ENCODE results near the gene EIF2B1. TPM values are rescaled to one million over a fixed set of nuclear protein-coding genes. Genes with fewer than 3 reads are reported as not detected.

EIF2B1 gene
- total RNA-seq, 1 experiment from 2014 or later = 59.8 TPM

DNA sequence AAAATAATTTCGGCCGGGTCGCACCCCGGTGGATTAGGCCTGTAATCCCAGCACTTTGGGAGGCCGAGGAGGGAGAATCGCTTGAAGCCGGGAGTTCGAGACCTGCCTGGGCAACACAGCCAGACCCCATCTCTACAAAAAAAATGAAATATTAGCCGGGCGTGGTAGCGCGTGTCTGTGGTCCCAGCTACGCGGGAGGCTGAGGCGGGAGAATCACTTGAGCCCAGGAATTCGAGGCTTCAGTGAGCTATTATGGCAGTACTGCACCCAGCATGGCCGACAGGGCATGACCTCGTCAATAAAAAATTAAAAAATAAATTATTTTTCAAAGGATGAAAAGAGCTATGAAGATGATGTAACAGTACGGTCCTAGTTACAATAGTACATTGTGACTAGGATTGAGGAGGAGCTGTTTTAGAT, 666 bp upstream of the EIF2B1 start:
- H2AFZ ChIP-seq (ENCODE audit: low read length) = no peak overlapping the region
- H3K27ac Mint-ChIP-seq = peak overlapping the region; percentile 98 to 99 (median 99); a peak in 6 of 7 replicates
- no peaks in the 10 kb centered on the region for H3K27me3 ChIP-seq (ENCODE audit: insufficient read depth, low read length)
- no peaks in the 10 kb centered on the region for H4K20me1 ChIP-seq (ENCODE audit: control insufficient read depth, insufficient read depth, insufficient read length)
- H3K4me2 ChIP-seq (ENCODE audit: insufficient read depth, insufficient read length, low read length) = peak overlapping the region; percentile 89
- H3K14ac ChIP-seq (ENCODE audit: insufficient read depth, low read length) = no peak overlapping the region
- peak overlapping the region; percentile 94 for H3K9ac ChIP-seq (ENCODE audit: extremely low read depth, insufficient read length, low read length)
- H3K4me1 ChIP-seq (ENCODE audit: insufficient read depth, low read length) = no peaks in the 10 kb centered on the region
- H4K5ac ChIP-seq (ENCODE audit: insufficient read length, low read depth, low read length) = peak overlapping the region; percentile 45
- H3K18ac ChIP-seq (ENCODE audit: insufficient read length, low read depth, low read length) = peak overlapping the region; percentile 84
- no peak overlapping the region for H2BK20ac ChIP-seq (ENCODE audit: low read depth, low read length, poor library complexity, severe bottlenecking)
- no peaks in the 10 kb centered on the region for H3K79me1 ChIP-seq (ENCODE audit: insufficient read depth, low read depth, low read length, poor library complexity, severe bottlenecking)
- H2BK15ac ChIP-seq (ENCODE audit: low read depth, low read length) = no peak overlapping the region
- no peak overlapping the region for H4K8ac ChIP-seq (replicated peaks; ENCODE audit: insufficient read length, low read depth, low read length)
- H3T11ph ChIP-seq (ENCODE audit: low read length) = no peak overlapping the region
- H2BK12ac ChIP-seq (ENCODE audit: insufficient read length, low read depth, low read length) = no peak overlapping the region
- WGBS (ENCODE audit: extremely low coverage, insufficient read length, low lambda C conversion rate) = no CpG with 5 or more reads among the region's 19 CpGs
- TF ChIP-seq, protein P1, sequence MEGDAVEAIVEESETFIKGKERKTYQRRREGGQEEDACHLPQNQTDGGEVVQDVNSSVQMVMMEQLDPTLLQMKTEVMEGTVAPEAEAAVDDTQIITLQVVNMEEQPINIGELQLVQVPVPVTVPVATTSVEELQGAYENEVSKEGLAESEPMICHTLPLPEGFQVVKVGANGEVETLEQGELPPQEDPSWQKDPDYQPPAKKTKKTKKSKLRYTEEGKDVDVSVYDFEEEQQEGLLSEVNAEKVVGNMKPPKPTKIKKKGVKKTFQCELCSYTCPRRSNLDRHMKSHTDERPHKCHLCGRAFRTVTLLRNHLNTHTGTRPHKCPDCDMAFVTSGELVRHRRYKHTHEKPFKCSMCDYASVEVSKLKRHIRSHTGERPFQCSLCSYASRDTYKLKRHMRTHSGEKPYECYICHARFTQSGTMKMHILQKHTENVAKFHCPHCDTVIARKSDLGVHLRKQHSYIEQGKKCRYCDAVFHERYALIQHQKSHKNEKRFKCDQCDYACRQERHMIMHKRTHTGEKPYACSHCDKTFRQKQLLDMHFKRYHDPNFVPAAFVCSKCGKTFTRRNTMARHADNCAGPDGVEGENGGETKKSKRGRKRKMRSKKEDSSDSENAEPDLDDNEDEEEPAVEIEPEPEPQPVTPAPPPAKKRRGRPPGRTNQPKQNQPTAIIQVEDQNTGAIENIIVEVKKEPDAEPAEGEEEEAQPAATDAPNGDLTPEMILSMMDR (conservative IDR thresholded peaks at IDR 0.05) = no peak
- H3K4me3 Mint-ChIP-seq = peak overlapping the region; percentile 93 to 94
- H3K4me1 Mint-ChIP-seq = peaks cover 8 to 11% of the 10 kb centered on the region in 2 experiments
- H3K36me3 Mint-ChIP-seq (ENCODE audit: insufficient read depth in 1 of 3, low read depth in 3 of 3) = peaks cover 9 to 23% (median 21%) of the 10 kb centered on the region in 3 experiments; a peak in 6 of 7 replicates
- no peak overlapping the region for H4K91ac ChIP-seq (ENCODE audit: insufficient read length, low read depth, low read length)
- H3K23ac ChIP-seq (ENCODE audit: insufficient read length, low read depth, low read length) = no peak overlapping the region
- no peaks in the 10 kb centered on the region for H3K9me3 ChIP-seq (ENCODE audit: control insufficient read depth, low read depth, low read length)
- H3K9me3 Mint-ChIP-seq = peaks cover 0 to 2% of the 10 kb centered on the region in 2 experiments; a peak in 1 of 5 replicates
- no peak overlapping the region for H2BK5ac ChIP-seq (ENCODE audit: insufficient read length, low read length)
- no peak overlapping the region for H2AK5ac ChIP-seq (ENCODE audit: insufficient read length, low read length)
- H3K4ac ChIP-seq (ENCODE audit: low read depth, low read length) = peak overlapping the region; percentile 51; the same call in 1 of the 2 replicates
- no peaks in the 10 kb centered on the region for H3K27me3 Mint-ChIP-seq (ENCODE audit: low read depth)
- H3K23me2 ChIP-seq (ENCODE audit: insufficient read length, low read depth, low read length, poor library complexity, severe bottlenecking) = peaks cover 4% of the 10 kb centered on the region
- H3K27ac ChIP-seq (ENCODE audit: insufficient read length, low read depth, low read length) = no peak overlapping the region
- no peaks in the 10 kb centered on the region; the same call in 1 of the 2 replicates for H3K79me2 ChIP-seq (ENCODE audit: insufficient read depth, low read length)
- H2BK120ac ChIP-seq (ENCODE audit: low read depth, low read length, poor library complexity, severe bottlenecking) = no peak overlapping the region
- no peak for DNase-seq
- H3K56ac ChIP-seq (ENCODE audit: insufficient read length, low read depth, low read length) = no peak overlapping the region
